ENCODE data around the gene GNPTAB. TPM values are rescaled to one million over a fixed set of nuclear protein-coding genes. Genes with fewer than 3 reads are reported as not detected.
"Not testable (repeated sequence)": the region's sequence is repeated elsewhere in the genome, so short reads cannot be mapped to it uniquely, and the experiment has no call there.

The GNPTAB gene
- total RNA-seq, 1 donor from 2014 or later = 25.0 TPM

DNA sequence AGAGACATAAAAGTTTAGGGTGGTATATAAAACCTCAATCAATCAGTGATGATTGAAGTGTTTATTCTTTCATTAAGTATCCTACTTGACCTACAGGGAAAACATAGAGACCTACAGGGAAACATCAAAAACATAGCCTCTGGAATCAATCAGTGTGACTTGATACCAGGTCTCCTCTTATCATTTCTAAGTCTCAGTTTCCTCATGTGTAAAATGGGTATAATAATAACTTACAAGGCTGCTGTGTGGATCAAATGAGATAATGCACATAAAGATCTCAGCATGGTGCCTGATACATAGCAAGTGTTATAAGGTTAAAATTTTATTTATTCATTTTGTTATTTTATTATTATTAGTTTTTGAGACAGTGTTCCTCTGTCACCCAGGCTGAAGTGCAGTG lies 22.2 kb upstream of the GNPTAB start:
- DNase-seq (ENCODE audit: low read depth in 2 of 2) = no peak

DNA sequence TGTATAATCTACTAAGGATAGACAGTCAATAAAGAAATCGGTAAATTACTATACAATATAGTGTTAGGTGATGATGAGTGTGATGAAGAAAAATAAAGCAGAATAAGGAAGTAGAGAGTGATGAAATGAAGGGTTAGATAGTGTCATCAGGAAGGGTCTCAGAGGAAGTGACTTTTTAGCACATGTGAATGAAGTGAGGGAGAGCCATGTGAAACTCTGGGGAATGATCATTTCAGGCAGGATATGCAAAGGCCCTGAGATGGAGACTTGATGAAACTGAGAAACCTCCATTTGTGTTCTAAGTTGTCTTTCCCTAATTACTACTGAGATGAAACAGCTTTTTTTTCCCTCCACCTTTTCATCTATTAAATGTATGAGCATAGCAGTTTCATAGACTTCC lies 19.4 kb upstream of the GNPTAB start:
- no peak for DNase-seq (ENCODE audit: low read depth in 2 of 2)

DNA sequence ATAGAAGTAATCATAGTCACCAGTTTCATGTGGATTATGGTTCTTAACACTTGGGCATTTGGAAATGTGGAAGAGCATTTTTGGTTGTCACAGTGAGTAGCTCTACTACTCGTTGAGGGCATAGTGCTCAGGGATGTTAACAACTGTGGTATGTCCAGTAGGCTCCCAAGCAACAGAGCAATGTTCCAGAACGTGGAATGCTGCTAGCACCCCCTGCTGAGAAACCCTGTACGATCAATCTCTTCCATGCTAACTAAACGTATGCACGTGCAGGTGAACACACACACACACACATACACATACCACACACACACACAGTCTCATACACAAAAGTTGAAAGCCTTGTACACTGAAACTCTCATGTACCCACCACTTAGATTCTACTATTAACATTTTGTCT lies 16.6 kb upstream of the GNPTAB start:
- no peak for DNase-seq (ENCODE audit: low read depth in 2 of 2)

DNA sequence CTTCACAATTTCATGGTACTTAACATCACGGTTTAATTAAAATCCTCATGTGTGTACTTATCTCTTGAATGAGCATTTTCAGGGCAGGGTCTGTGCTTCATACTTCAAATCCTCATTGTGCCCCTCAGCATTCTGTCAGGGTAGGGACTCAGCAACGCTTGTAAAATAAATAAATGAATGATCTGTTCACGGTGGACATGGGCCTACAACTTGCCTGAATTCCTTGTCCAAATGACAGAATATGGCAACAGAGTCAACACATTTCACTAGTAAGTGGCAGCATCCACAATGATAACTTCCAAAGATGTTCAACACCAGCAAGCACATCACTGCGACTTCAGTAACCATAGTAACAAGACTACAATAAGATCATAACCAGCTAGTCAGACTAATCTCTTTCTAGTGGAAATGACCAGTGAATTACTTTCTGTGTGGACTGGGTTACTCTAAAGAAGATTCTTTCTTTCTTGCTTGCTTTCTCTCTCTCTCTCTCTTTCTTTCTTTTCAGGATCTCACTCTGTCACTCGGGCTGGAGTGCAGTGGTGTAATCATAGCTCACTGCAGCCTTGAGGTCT lies 14.5 kb upstream of the GNPTAB start:
- DNase-seq (ENCODE audit: low read depth in 2 of 2) = no peak

DNA sequence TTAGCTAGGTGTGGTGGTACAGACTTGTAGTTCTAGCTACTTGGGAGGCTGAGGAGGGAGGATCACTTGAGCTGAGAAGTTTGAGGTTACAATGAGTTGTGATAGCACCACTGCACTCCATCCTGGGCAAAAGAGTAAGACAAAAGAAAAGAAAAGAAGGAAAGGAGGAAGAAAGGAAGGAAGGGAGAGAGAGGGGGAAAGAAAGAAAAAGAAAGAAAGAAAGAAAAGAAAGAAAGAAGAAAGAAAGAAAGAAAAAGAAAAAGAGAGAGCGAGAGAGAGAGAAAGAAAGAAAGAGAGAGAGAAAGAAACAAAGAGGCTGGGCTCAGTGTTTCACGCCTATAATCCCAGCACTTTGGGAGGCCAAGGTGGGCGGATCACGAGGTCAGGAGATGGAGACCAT lies 10.3 kb upstream of the GNPTAB start:
- no peak for DNase-seq (ENCODE audit: low read depth in 2 of 2)

DNA sequence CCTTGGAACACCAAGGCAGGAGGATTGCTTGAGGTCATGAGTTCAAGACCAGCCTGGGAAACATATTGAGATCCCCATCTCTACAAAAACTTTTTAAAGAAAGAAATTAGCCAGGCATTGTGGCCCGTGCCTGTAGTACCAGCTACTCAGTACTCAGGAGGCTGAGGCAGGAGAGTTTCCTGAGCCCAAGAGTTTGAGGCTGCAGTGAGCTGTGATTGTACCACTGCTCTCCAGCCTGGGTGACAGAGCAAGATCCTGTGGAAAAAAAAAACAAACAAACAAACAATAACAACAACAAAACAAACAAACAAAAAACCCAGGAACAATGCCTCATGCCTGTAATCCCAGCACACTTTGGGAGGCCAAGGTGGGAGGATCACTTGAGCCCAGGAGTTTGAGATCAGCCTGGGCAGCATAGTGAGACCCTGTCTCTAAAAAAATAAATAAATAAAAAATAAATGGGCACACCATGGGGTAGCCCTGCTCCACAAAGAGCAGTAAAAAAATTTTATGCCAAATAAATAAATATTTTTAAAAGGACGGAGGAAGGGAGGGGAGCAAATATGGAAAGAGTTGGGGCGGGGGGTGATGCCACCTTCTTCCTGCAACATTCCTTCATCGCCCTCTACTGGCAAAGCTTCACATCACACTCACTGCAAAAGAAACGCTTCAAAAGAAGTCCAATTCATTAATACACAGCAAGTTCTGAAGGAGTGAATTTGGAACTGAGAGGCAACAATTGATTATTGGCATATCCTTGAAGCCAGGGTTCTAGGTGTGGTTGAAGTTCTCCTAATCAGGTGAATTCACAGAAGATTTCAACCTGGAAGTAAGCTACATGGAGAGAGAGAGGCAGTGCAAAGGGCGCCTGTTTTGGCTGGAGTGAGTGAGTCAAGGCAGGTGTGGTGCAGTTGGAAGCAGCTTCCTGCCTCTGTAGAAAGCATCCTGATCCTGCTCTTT lies 8.8 kb upstream of the GNPTAB start:
- DNase-seq (ENCODE audit: low read depth in 2 of 2) = peak; percentile 78

DNA sequence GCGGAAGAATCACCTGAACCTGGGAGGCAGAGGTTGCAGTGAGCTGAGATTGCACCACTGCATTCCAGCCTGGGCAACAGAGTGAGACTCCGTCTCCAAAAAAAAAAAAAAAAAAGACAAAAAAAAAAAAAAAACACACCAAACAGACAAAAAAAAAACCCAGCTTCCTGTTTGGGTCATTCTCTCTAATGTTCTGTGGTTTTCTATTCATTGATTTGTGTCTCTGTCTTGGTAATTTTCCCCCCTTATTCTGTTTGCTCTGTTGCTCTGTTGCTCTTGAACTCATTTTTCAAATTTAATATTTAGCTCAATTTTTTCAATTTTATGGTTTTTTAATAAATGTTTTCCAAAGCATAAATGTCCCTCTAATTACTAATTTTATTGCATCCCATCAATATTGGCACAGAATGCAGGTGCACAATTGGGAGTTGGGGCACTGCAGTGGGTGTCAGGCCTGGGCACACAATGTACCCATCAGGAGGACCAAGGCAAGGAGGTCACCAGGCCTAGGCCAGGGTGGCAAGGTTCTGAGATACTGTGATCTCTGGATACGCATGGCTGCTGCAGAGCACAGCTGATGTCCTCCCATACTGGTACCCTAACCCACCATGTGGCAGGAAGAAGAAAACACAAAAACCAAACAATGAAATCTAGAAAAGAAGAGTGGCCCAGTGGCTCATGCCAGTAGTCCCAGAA lies 8.0 kb upstream of the GNPTAB start:
- no peak for DNase-seq (ENCODE audit: low read depth in 2 of 2)

DNA sequence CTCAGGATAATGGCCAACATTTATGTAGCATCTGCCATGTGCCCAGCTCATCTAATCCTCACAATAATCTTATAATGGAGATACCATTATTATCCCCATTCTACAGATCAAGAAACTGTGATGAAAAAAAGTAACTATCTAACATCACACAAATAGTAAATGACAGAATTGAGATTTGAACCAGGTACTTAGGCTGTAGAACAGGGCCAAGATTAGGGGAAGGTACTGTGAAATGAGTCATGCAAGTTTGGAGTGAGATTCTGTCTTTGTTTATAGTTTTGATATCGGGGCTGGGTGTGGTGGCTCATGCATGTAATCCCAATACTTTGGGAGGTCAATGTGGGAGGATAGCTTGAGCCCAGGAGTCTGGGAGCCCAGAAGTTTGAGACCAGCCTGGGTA lies 1.3 kb upstream of the GNPTAB start:
- DNase-seq (ENCODE audit: low read depth in 2 of 2) = no peak

DNA sequence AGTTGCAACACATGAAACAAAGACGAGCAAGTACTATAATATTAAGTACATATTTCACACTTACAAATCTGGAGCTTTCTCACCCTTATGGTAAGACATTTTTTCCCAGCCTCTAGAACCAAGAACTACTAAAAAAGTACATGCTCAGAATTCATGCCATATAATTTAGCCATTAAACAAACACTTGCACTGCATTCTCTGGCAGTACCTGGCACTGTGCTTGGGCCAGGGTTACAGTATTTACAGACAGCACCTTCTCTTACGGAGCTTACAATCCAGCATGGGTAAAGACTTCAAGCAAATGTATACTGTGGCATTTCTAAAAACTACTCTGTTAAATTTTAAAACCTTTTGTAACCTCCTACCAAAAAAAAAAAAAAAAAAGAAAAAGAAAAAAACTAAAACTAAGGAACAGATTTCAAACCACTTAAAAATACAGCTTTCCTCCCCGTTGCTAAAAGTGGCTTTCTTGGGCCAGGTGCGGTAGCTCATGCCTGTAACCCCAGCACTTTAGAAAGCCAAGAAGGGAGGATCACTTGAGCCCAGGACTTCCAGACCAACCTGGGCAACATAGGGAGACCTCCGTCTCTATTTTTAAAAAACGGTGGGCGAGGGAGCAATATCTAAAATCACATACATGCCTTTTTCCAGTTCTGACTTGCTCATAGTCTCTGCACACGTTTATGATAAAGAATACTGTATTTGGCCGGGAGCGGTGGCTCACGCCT lies 956 bp downstream of the GNPTAB start:
- DNase-seq (ENCODE audit: low read depth in 2 of 2) = no peak

DNA sequence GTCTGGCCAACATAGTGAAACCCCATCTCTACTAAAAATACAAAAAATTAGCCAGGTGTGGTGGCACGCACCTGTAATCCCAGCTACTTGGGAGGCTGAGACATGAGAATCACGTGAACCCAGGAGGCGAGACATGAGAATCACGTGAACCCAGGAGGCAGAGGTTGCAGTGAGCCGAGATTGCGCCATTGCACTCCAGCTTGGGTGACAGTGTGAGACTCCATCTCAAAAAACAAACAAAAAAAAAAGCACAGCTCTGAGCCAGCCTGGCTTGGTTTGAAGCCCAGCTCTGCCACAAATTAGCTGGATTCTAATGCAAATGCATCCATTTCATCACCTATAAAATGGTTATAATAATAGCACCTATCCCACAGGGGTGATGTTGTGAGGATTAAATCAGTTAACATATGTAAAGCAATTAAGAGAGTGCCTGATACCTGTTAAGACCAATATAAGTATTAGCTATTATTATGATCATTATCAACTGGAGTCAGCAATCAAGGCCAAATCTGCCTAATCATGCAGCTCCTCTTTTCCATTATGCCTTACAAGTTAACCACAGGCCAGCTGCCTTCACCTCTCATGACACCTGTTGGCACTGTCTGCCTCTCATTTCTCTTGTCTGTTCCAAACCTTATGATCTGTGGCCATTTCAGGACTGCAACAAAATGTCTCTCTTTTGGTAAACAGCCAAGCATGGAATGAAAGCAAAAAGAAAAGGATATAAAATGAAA lies 2.1 kb downstream of the GNPTAB start:
- no peak for DNase-seq (ENCODE audit: low read depth in 2 of 2)

DNA sequence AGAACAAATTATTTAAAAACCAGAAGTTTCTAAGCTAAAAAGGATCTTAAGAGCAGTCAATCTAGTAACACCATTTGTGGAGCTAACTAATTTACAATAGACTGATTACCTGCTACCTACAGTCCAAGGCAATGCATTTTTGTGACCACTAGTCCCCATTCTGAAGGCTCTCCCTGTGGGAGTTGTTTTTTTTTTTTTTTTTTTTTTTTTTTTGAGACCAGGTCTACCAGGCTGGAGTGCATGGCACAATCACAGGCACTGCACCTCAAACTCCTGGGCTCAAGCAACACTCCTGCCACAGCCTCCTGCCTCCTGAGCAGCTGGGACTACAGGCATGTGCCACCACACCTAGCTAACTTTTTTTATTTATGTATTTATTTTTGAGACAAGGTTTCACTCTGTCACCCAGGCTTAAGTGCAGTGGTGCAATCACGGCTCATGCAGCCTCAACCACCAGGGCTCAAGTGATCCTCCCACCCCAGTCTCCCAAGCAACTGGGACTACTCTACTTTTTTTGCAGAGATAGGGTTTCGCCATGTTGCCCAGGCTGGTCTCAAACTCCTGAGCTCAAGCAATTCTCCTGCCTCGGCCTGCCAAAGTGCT lies 3.9 kb downstream of the GNPTAB start:
- DNase-seq (ENCODE audit: low read depth in 2 of 2) = no peak

DNA sequence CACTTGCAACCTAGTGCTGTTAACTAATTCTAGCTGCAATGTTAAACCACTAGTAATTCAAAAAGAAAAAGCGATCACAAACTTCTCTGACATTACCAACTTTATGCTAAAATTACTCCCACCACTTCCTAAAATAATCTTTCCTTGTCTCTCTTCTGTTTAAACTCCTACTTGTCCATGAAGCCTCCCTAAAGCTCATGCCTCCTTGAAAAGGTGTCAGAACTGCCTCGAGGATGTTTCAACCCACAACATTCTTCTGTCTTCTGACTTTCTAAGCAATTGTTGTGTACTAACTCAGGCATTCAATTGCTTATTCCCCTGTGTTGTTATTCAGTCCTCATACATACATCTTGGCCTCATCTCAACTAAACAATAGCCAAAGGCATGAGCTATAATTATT lies 5.9 kb downstream of the GNPTAB start:
- no peak for DNase-seq (ENCODE audit: low read depth in 2 of 2)

DNA sequence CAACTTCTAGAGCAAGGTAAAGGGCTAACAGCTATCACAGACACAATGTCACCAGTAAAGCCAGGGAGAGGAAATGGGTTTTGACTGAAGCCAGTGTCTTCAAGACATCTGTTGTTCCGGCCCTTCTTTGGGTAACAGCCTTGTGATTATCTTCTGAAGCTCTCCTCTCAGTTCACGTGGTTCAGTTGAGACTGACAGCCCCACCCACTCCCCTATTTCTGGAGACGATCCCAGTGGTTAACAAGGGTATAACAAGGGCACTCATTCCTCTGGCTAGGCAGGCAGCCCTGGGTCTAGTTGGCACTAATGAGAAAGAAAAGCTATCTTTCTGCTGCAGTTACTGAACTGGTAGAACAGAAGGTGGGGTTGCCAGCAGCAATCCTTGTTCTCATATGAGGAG lies 6.9 kb downstream of the GNPTAB start:
- DNase-seq (ENCODE audit: low read depth in 2 of 2) = peak in 1 of 2 donors; percentile 27

DNA sequence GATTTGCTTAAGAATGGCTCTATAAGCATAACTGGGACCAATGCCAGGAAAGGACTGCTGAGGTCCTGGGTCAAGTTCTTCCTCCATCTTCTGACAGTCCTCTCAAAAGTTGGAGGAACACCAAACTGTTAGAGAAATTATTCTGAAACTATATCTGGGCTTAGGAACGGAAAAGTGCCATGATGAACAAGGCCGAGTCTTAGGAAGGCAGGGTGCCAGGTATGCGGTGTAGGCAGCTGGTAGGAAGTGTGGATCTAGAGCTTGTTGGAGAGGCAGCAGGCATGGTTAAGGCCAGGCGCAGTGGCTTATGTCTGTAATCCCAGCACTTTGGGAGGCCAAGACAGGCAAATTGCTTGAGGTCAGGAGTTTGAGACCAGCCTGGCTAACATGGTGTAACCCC lies 7.7 kb downstream of the GNPTAB start:
- DNase-seq (ENCODE audit: low read depth in 2 of 2) = peak in 1 of 2 donors; percentile 11

DNA sequence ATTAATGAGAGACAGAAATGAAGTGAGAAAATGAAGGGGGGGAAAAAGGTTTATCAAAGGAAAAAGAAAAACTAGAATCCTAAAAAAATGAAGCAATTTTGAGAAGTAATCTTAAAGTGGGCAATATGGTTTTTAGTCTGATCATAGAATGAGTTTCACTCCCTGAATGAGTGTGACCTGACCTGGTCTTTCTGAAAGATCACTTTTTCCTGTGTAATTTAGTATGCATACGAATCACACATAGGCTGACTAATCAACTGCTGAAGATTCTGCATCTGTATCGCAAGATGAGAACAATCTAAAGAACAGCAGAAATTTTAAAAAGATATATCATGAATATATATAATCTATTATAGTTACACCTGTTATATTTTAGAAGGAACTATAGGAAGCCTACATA lies 11.3 kb downstream of the GNPTAB start:
- DNase-seq (ENCODE audit: low read depth in 2 of 2) = no peak

DNA sequence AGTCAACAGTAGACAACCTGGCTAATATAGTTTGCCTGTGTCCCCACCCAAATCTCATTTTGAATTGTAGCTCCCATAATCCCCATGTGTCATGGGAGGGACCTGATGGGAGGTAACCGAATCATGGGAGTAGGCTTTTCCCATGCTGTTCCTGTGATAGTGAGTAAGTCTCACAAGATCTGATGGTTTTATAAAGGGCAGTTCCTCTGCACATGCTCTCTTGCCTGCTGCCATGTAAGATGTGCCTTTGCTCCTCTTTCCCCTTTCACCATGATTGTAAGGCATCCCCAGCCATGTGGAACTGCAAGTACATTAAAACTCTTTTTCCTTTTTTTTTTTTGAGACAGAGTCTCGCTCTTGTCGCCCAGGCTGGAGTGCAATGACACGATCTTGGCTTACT lies 12.1 kb downstream of the GNPTAB start:
- DNase-seq (ENCODE audit: low read depth in 2 of 2) = not testable (repeated sequence)

DNA sequence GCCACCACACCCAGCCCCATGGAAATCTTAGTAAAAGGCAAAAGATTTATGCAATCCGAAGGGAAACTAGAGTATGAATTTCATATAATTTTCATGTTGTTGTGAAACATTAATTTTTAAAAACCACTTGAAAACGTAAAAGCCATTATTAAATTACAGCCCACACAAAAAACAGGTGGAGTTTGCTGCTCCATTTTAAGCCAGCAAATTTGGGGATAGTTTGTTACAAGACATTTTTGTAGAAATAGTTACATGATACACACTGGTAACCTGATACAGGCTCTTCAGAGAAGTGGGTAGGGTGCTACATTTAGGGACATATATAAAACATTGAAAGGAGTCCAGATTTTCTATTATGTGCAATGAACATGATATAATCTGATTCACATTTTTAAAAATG lies 17.6 kb downstream of the GNPTAB start:
- no peak for DNase-seq (ENCODE audit: low read depth in 2 of 2)

DNA sequence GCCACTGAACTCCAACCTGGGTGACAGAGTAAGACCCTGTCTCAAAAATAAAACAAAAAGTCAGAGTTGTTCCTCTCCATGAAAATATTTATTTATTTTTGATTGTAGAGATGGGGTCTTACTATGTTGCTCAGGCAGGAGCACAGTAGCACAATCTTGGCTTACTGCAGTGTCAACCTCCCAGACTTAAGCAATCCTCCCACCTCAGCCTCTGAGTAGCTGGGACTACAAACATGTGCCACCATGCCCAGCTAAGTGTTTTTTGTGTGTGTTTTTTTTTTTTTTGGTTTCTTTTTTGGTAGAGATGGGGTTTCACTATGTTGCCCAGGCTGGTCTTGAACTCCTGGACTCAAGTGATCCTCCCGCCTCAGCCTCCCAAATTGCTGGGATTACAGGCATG lies 18.0 kb downstream of the GNPTAB start:
- DNase-seq (ENCODE audit: low read depth in 2 of 2) = not testable (repeated sequence)

DNA sequence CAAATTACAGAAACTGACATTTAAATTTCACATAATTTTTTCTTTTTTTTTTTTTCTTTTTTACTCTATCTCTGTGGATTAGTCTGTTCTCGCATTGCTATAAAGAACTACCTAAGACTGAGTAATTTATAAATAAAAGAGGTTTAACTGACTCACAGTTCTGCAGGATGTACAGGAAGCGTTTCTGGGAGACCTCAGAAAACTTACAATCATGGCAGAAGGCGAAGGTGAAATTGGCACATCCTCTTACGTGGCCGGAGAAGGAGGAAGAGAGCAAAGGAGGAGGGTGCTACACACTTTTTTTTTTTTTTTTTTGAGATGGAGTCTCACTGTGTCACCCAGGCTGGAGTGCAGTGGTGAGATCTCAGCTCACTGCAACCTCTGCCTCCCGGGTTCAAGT lies 19.4 kb downstream of the GNPTAB start:
- peak in 1 of 2 donors; percentile 21 for DNase-seq (ENCODE audit: low read depth in 2 of 2)

DNA sequence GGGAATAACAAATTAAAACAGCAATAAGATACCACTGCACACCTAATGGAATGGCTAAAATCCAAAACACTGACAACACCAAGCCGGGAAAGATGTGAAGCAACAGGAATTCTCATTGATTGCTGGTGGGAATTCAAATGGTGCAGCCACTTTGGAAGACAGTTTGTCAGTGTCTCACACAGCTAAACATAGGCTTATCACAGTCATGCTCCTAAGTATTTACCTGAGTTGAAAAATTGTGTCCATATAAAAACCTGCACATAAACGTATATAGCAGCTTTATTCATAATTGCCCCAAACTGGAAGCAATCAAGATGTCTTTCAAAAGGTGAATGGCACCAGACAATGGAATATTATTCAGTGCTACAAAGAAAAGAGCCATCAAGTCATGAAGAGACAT lies 21.6 kb downstream of the GNPTAB start:
- no peak for DNase-seq (ENCODE audit: low read depth in 2 of 2)

DNA sequence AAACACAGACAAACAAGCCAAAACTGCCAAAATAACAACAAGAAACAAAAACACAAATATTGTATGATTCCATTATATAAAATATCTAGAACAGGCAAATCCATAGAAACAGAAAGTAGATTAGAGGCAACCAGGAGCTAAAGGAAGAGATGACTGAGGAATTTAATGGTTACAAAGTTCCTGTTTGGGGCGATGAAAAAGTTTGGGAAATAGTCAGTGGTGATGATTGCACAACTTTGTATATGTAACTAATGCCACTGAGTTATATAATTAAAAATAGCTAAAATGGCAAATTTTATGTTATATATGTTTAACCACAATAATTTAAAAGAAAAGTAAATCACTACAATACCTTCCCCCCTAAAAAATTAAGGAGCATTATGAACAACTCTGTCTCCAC lies 24.5 kb downstream of the GNPTAB start:
- peak; percentile 24 to 45 for DNase-seq (ENCODE audit: low read depth in 2 of 2)

Data from lung microvascular endothelial cell (primary cell).